ENCODE results near the gene MAST4. TPM values are rescaled to one million over a fixed set of nuclear protein-coding genes. Genes with fewer than 3 reads are reported as not detected.

Gene MAST4
- total and polyA plus RNA-seq, 2 of the 4 experiments (the other 2 are of a cell fraction), result 4.8 to 6.8 TPM

- H3K23ac ChIP-seq (ENCODE audit: low read depth, low read length), result no peak overlapping the region
- no TSS peak for BruUV-seq (replicated peaks)
- peak; percentile 77 for DNase-seq
These were observed 551.6 kb downstream of the MAST4 start for GRCh38 chr5:67147760-67148159.

More at GRCh38 chr5:67147760-67148159, 551.6 kb downstream of the MAST4 start:
- no peak overlapping the region for H3K4me2 ChIP-seq (ENCODE audit: low read depth, low read length)
- H2AFZ ChIP-seq (replicated peaks; ENCODE audit: low read length, poor library complexity), result no peak overlapping the region
- no peak overlapping the region for H4K91ac ChIP-seq (ENCODE audit: insufficient read depth, low read depth, low read length)
- dilution Hi-C loops (cut with HindIII; ENCODE audit: low sequenced_read_pairs, unreplicated experiment) (no loop called here), in situ Hi-C loops (cut with MboI; ENCODE audit: low sequenced_read_pairs) (no loop called here), intact Hi-C loops (cut with micrococcal nuclease) (loop anchor here (5.0 kb wide), 1 partner anchor 285 kb away; no protein-coding TSS in a partner anchor)
- no peaks in the 10 kb centered on the region for H3K27me3 ChIP-seq (ENCODE audit: control insufficient read depth, insufficient read depth, low read length)
- H3K18ac ChIP-seq (ENCODE audit: low read depth, low read length), result no peak overlapping the region
- H2BK5ac ChIP-seq (ENCODE audit: low read depth, low read length, poor library complexity, severe bottlenecking), result no peak overlapping the region
- ATAC-seq (ENCODE audit: low read depth), result peak; percentile 63; the same call in 1 of the 2 replicates
- no CpG with 5 or more reads among the region's 3 CpGs for WGBS, 2 experiments (ENCODE audit: extremely low coverage in 2 of 2, insufficient read length in 1 of 2)
- H4K8ac ChIP-seq (ENCODE audit: low read depth in 2 of 2, low read length in 2 of 2), result no peak overlapping the region
- no peak overlapping the region for H3K4me3 ChIP-seq (ENCODE audit: insufficient read depth, low read depth, low read length)
- H3K79me1 ChIP-seq (ENCODE audit: low read depth in 1 of 2, low read length in 2 of 2), result no peaks in the 10 kb centered on the region; a peak in 1 of 4 replicates
- peaks cover 15% of the 10 kb centered on the region for H3K36me3 ChIP-seq (ENCODE audit: control insufficient read depth, insufficient read depth, low read length)
- H3K4me1 ChIP-seq (ENCODE audit: control insufficient read depth, insufficient read depth, low read length), result peaks cover 2% of the 10 kb centered on the region; the same call in 1 of the 2 replicates
- no peak overlapping the region for H2AK5ac ChIP-seq (ENCODE audit: low read depth, low read length)
- H2BK15ac ChIP-seq (ENCODE audit: low read depth, low read length), result no peak overlapping the region
- POLR2A ChIA-PET (ENCODE audit: unreplicated experiment), result no interaction called here
- H3K9me3 ChIP-seq (ENCODE audit: control insufficient read depth, insufficient read depth, low read length), result no peaks in the 10 kb centered on the region
- CTCF ChIA-PET, result interaction anchor here (0.6 to 1.5 kb wide), 3 partner anchors 9 to 333 kb away, joined by 3 to 5 read pairs (median 3); no protein-coding TSS in a partner anchor
- no peak overlapping the region for H3K14ac ChIP-seq (replicated peaks; ENCODE audit: low read depth, low read length)
- no peak overlapping the region for H3K27ac ChIP-seq (ENCODE audit: insufficient read depth, low read length)
- TF ChIP-seq BHLHE40 (IDR thresholded peaks at IDR 0.05; ENCODE audit: low read depth, low read length), result no peak
- TF ChIP-seq POLR2A (IDR thresholded peaks at IDR 0.05; ENCODE audit: low read depth, low read length), result no peak
- TF ChIP-seq MAZ (IDR thresholded peaks at IDR 0.05; ENCODE audit: borderline replicate concordance, low read depth, low read length), result no peak
- TF ChIP-seq CHD1 (IDR thresholded peaks at IDR 0.05; ENCODE audit: low read depth, low read length), result no peak
- TF ChIP-seq NFE2L2 (IDR thresholded peaks at IDR 0.05; ENCODE audit: low read depth, low read length), result no peak
- TF ChIP-seq, protein P1, sequence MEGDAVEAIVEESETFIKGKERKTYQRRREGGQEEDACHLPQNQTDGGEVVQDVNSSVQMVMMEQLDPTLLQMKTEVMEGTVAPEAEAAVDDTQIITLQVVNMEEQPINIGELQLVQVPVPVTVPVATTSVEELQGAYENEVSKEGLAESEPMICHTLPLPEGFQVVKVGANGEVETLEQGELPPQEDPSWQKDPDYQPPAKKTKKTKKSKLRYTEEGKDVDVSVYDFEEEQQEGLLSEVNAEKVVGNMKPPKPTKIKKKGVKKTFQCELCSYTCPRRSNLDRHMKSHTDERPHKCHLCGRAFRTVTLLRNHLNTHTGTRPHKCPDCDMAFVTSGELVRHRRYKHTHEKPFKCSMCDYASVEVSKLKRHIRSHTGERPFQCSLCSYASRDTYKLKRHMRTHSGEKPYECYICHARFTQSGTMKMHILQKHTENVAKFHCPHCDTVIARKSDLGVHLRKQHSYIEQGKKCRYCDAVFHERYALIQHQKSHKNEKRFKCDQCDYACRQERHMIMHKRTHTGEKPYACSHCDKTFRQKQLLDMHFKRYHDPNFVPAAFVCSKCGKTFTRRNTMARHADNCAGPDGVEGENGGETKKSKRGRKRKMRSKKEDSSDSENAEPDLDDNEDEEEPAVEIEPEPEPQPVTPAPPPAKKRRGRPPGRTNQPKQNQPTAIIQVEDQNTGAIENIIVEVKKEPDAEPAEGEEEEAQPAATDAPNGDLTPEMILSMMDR (conservative IDR thresholded peaks at IDR 0.05; ENCODE audit: low read depth, low read length), result no peak
- no peak for TF ChIP-seq SMC3 (IDR thresholded peaks at IDR 0.05; ENCODE audit: low read depth, low read length)
- TF ChIP-seq MXI1 (IDR thresholded peaks at IDR 0.05; ENCODE audit: borderline replicate concordance, low read depth, low read length), result no peak
- TF ChIP-seq RAD21 (IDR thresholded peaks at IDR 0.05; ENCODE audit: low read length), result no peak
- no peak for TF ChIP-seq FOS (IDR thresholded peaks at IDR 0.05; ENCODE audit: low read depth, low read length)
- no peak for TF ChIP-seq RFX5 (IDR thresholded peaks at IDR 0.05; ENCODE audit: low read depth, low read length)
- TF ChIP-seq, protein P2, sequence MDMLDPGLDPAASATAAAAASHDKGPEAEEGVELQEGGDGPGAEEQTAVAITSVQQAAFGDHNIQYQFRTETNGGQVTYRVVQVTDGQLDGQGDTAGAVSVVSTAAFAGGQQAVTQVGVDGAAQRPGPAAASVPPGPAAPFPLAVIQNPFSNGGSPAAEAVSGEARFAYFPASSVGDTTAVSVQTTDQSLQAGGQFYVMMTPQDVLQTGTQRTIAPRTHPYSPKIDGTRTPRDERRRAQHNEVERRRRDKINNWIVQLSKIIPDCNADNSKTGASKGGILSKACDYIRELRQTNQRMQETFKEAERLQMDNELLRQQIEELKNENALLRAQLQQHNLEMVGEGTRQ (IDR thresholded peaks at IDR 0.05; ENCODE audit: low read depth, low read length), result no peak
- no peak for TF ChIP-seq RCOR1 (IDR thresholded peaks at IDR 0.05; ENCODE audit: insufficient replicate concordance, low read length)
- TF ChIP-seq, protein P3, sequence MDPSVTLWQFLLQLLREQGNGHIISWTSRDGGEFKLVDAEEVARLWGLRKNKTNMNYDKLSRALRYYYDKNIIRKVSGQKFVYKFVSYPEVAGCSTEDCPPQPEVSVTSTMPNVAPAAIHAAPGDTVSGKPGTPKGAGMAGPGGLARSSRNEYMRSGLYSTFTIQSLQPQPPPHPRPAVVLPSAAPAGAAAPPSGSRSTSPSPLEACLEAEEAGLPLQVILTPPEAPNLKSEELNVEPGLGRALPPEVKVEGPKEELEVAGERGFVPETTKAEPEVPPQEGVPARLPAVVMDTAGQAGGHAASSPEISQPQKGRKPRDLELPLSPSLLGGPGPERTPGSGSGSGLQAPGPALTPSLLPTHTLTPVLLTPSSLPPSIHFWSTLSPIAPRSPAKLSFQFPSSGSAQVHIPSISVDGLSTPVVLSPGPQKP (IDR thresholded peaks at IDR 0.05; ENCODE audit: borderline replicate concordance, low read depth, low read length), result no peak
- H4K5ac ChIP-seq (ENCODE audit: low read depth, low read length), result no peak overlapping the region
- no peak overlapping the region for H2BK20ac ChIP-seq (ENCODE audit: low read depth, low read length)
- no peak overlapping the region for H3K4ac ChIP-seq (ENCODE audit: low read depth, low read length)
- peaks cover 8% of the 10 kb centered on the region for H3K9me1 ChIP-seq (ENCODE audit: insufficient read depth, low read length)
- H3K9ac ChIP-seq (ENCODE audit: low read depth, low read length), result no peak overlapping the region
- H2BK120ac ChIP-seq (ENCODE audit: low read depth, low read length), result no peak overlapping the region
- no peaks in the 10 kb centered on the region for H4K20me1 ChIP-seq (ENCODE audit: insufficient read depth, low read length)
- H3K56ac ChIP-seq (ENCODE audit: extremely low read depth, insufficient read depth, low read length), result no peak overlapping the region
- H2AK9ac ChIP-seq (replicated peaks; ENCODE audit: low read depth, low read length, poor library complexity), result no peak overlapping the region

All from IMR-90 (cell line).